ENCODE data around the gene RFX3.

GRCh38 chr9:3296536-3296935 is 229.3 kb downstream of the RFX3 start:
- TF ChIP-seq CTCF (conservative IDR thresholded peaks at IDR 0.05; ENCODE audit: low read depth, low read length): no peak
- no peak for TF ChIP-seq EZH2phosphoT487 (IDR thresholded peaks at IDR 0.05; ENCODE audit: borderline replicate concordance, low read length)
